Fibroblast of mammary gland (primary cell): Measurements from ENCODE around the gene ARG2.
"Not testable (repeated sequence)": the region's sequence is repeated elsewhere in the genome, so short reads cannot be mapped to it uniquely, and the experiment has no call there.

Experiments used
- DNase-seq: peaks from one replicate; pipeline ENCODE4 v3.0.0-alpha.2; 2010; ENCODE audit warnings: low read depth
- H3K4me3 ChIP-seq: 2 replicates; pipeline ENCODE4 v1.5.1; 2011; ENCODE audit warnings: low read depth, mild to moderate bottlenecking, low read length, moderate library complexity; ENCODE audit not compliant: control insufficient read depth
- CTCF ChIP-seq: conservative IDR thresholded peaks from 2 replicates; pipeline ENCODE4 v1.5.1; 2011; ENCODE audit warnings: low read depth, low read length, inconsistent platforms; ENCODE audit not compliant: control insufficient read depth, insufficient read depth

The ARG2 gene

DNA sequence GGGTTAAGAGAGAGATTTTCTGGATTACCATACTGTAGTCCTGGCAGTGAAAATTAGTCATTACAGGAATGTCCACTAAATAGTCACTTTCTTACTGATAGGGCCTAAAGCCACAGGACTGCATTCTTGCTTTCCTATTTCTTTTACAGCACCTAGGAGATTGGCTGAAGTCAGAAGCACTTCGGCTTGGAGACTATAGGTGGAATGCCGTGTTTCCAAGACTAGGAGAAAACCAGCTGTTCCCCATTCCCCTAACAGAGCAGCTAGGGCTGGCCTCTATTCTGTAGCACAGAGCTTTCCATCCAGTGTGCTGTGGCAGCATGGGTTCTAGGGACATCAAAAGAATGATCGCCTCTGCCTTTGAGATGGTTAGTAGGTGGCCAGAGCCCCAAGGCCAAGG is 34.7 kb upstream of the ARG2 start:
- no peak for TF ChIP-seq CTCF
- no peak overlapping the region for H3K4me3 ChIP-seq
- no peak for DNase-seq

DNA sequence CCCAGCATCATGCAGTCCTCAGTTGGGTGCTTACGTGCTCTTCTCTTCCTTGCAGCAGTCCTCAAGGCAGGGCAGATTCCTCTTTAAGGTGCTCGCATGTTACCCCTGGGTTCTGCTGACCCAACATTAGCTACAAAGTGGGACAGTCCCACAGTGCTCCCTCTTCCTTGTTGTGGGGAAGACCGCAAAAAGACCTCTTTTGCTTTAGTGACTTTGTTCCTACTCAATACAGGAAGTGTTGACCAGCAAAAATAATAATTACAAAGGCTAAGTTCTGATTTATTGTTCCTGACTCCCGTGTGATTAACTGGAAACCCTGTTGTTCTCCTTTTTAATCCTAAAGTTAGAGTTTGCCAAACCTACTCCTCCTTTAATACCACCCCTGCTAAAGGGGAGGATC is 33.4 kb upstream of the ARG2 start:
- no peak for TF ChIP-seq CTCF
- no peak overlapping the region for H3K4me3 ChIP-seq
- DNase-seq: no peak

DNA sequence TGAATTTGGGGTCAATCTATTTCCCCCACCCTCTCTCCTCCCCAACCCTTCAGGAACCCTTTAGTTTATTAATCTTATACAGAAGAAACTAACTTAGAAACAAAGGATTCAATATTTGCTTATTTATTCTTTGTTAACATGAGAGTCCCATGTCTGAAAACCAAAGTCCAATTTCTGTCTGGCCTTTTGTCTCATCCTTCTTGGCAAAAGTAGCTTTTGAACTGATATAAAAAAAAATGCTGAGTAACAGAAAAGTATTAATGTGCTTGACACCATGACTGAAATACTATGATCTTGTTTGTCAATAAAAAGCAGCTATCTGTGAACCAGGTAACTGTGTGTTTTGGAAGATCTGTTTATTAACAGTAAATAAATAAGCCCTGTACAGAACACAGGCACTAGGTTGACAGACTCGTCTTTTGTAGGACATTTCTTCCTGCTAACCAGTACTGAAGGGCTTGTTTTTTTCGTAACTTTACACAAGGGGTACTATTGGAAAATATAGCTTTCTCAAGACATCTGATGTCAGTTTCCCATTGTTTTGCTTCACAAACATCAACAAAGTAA is 30.4 kb upstream of the ARG2 start:
- H3K4me3 ChIP-seq: no peak overlapping the region
- no peak for TF ChIP-seq CTCF

GRCh38 chr14:67593650-67594049 is 26.1 kb upstream of the ARG2 start:
- not testable (repeated sequence) for DNase-seq

More for the DNA sequence above, 30.4 kb upstream of the ARG2 start:
- no peak for DNase-seq

DNA sequence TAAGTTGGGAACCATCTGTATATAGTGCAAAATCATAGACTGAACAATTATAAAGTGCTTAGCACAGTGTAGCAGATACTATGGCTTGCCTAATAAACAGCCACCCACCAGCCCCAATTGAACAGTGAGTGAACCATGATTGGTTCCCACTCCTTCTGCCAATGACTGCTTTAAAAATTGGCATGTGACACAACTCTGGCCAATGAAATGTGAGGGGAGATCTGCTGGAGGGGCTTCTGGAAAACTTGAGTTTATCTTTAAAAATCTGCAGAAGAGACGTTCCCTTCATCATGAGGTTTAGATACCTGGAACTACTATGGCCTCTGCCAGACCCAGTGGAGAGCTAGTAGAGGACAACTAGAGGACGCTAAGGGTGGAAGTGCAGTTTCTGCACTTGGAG is 24.3 kb upstream of the ARG2 start:
- TF ChIP-seq CTCF: no peak
- H3K4me3 ChIP-seq: no peak overlapping the region
- DNase-seq: no peak

More at GRCh38 chr14:67593650-67594049, 26.1 kb upstream of the ARG2 start:
- not testable (repeated sequence) for H3K4me3 ChIP-seq

DNA sequence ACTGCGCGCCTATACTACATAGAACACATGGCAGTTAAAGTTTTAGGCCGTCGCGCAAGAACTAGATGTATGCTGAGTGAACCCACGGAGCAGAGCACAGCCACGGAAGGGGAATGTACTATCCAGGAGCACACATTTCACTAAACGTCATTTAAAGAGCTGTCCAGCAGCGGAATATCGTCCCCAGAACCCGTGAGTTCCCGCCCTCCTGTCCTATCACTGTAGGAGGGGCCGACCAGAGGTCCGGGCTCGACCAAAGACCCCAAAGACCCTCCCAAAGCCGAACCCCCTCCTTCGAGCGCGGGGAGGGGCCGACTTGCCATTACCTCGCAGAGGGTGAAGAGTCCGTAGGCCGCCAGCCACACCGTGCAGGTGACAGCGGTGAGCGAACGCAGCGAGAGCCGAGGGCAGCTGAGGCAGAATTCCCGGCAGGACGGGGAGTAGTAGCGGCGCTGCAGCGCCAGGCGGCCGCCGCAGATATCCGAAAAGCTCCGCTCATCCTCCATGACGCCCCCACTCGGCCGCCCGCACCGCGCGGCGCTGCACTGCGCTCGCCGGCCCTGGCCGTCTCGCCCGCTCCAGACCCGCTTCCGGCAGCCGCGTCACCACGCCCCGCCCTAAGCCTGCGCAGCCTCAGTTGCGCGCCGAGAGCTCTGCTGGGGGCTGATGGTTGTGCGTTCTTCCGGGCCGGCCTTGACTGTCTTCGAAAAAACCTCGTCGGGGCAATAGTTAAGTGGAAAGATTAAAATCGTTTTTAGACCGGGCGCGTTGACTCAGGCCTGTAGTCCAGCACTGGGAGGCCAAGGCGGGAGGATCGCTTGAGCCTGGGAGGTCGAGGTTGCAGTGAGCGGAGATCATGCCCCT is 19.8 kb upstream of the ARG2 start, which contains the start of gene PIGH:
Gene PIGH, minus strand, starts transcription at position 571 of the 864 bp plus-strand sequence. Its CDS starts 65 bp downstream, at position 506.
- DNase-seq: peak; percentile 79
- peak; percentile 27 for TF ChIP-seq CTCF

DNA sequence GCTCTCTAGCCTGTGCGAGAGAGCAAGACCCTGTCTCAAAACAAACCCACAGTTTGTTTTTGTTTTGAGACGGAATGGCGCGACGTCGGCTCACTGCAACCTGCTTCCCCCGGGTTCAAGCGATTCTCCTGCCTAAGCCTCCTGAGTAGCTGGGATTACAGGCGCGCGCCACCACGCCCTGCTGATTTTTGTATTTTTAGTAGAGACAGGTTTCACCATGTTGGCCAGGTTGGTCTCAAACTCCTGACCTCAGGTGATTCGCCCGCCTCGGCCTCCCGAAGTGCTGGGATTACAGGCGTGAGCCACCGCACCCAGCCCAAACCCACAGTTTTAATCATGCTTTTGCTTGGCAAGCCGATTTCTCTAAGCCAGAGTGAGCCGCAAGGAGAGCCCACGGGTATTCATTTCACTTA is 19.2 kb upstream of the ARG2 start:
- peak overlapping the region; percentile 81 for H3K4me3 ChIP-seq
- not testable (repeated sequence) for DNase-seq

More for the DNA sequence above, 19.8 kb upstream of the ARG2 start, which contains the start of gene PIGH:
- H3K4me3 ChIP-seq: peak within 1 kb of the TSS; percentile 81
